Measurements from ENCODE around the gene ZMAT5. TPM values are rescaled to one million over a fixed set of nuclear protein-coding genes. Genes with fewer than 3 reads are reported as not detected.

ZMAT5 gene
- total RNA-seq, 1 experiment from 2014 or later = 16.0 TPM

- H3K4me1 ChIP-seq (ENCODE audit: control insufficient read depth in 1 of 2, insufficient read depth in 2 of 2, low read length in 2 of 2) = peaks cover 7 to 10% of the 10 kb centered on the region in 2 experiments
- ChIA-PET POLR2A (no interaction called here), RAD21 (ENCODE audit: low non-redundant PET in 1 of 2, low total read pairs in 2 of 2, uncharacterized antibody in 2 of 2, unreplicated experiment in 2 of 2) (no interaction called here), CTCF (no interaction called here)
- no peak overlapping the region for H2AFZ ChIP-seq (ENCODE audit: low read depth, low read length, poor library complexity, severe bottlenecking)
- H3K4me3 ChIP-seq (replicated peaks in 1 of 2; ENCODE audit: low read depth in 1 of 2, low read length in 2 of 2) = no peak overlapping the region
- DNase-seq (ENCODE audit: low read depth, low spot score) (no peak), ATAC-seq (no peak)
- H3K9me3 ChIP-seq (ENCODE audit: control insufficient read depth in 1 of 2, insufficient read depth in 1 of 2, low read depth in 1 of 2, low read length in 2 of 2) = no peaks in the 10 kb centered on the region
- no TSS peak for BruUV-seq (replicated peaks)
- intact Hi-C loops (cut with micrococcal nuclease) = no loop called here
- H3K27ac ChIP-seq (ENCODE audit: low read depth, low read length) = no peak overlapping the region
- no peaks in the 10 kb centered on the region for H3K79me2 ChIP-seq (ENCODE audit: insufficient read depth, low read length)
- peaks cover 19 to 36% of the 10 kb centered on the region in 2 experiments; a peak in 3 of 4 replicates for H3K36me3 ChIP-seq (ENCODE audit: control insufficient read depth in 1 of 2, insufficient read depth in 2 of 2, low read length in 2 of 2)
- TF ChIP-seq POLR2A (IDR thresholded peaks at IDR 0.05; ENCODE audit: borderline replicate concordance, extremely low read depth, insufficient read depth, insufficient read length) = no peak
- TF ChIP-seq TCF7L2 (IDR thresholded peaks at IDR 0.05; ENCODE audit: borderline replicate concordance, extremely low read depth, insufficient read depth, insufficient read length) = no peak
- TF ChIP-seq EGR1 (IDR thresholded peaks at IDR 0.05; ENCODE audit: low read depth) = no peak
- TF ChIP-seq REST (IDR thresholded peaks at IDR 0.05; ENCODE audit: low read depth) = no peak
- TF ChIP-seq ZFX (IDR thresholded peaks at IDR 0.05) = no peak
- TF ChIP-seq ZNF274 (IDR thresholded peaks at IDR 0.05; ENCODE audit: low read depth, low read length) = no peak
- no peak for TF ChIP-seq POLR2AphosphoS5 (IDR thresholded peaks at IDR 0.05; ENCODE audit: low read depth, low read length)
- no peak for TF ChIP-seq SRF (IDR thresholded peaks at IDR 0.05; ENCODE audit: low read depth)
- TF ChIP-seq ATF3 (IDR thresholded peaks at IDR 0.05) = no peak
- no peak for TF ChIP-seq EZH2phosphoT487 (IDR thresholded peaks at IDR 0.05; ENCODE audit: borderline replicate concordance)
- no peak for TF ChIP-seq FOSL1 (IDR thresholded peaks at IDR 0.05; ENCODE audit: low read depth)
- TF ChIP-seq EZH2 (IDR thresholded peaks at IDR 0.05) = no peak
- TF ChIP-seq SIN3A (IDR thresholded peaks at IDR 0.05; ENCODE audit: low read depth) = no peak
- TF ChIP-seq CTCF (IDR thresholded peaks at IDR 0.05 in 2 of 3, conservative IDR thresholded peaks at IDR 0.05 in 1 of 3; ENCODE audit: borderline replicate concordance in 1 of 3, insufficient read depth in 1 of 3, low read depth in 2 of 3, low read length in 2 of 3) = no peak
- no peak for TF ChIP-seq MAX (IDR thresholded peaks at IDR 0.05)
- H3K9me2 ChIP-seq (ENCODE audit: insufficient read depth) = no peaks in the 10 kb centered on the region
- no peak overlapping the region for H3K4me2 ChIP-seq (ENCODE audit: low read length)
- no peaks in the 10 kb centered on the region for H3K27me3 ChIP-seq (ENCODE audit: insufficient read depth, low read length)
- H3K9ac ChIP-seq (ENCODE audit: low read length) = no peak overlapping the region
- H4K20me1 ChIP-seq (ENCODE audit: insufficient read depth) = no peaks in the 10 kb centered on the region
These were observed 26.6 kb upstream of the ZMAT5 start for GRCh38 chr22:29793396-29793795.
